ENCODE data around the gene GPRC6A. TPM values are rescaled to one million over a fixed set of nuclear protein-coding genes. Genes with fewer than 3 reads are reported as not detected.

GPRC6A gene, protein sequence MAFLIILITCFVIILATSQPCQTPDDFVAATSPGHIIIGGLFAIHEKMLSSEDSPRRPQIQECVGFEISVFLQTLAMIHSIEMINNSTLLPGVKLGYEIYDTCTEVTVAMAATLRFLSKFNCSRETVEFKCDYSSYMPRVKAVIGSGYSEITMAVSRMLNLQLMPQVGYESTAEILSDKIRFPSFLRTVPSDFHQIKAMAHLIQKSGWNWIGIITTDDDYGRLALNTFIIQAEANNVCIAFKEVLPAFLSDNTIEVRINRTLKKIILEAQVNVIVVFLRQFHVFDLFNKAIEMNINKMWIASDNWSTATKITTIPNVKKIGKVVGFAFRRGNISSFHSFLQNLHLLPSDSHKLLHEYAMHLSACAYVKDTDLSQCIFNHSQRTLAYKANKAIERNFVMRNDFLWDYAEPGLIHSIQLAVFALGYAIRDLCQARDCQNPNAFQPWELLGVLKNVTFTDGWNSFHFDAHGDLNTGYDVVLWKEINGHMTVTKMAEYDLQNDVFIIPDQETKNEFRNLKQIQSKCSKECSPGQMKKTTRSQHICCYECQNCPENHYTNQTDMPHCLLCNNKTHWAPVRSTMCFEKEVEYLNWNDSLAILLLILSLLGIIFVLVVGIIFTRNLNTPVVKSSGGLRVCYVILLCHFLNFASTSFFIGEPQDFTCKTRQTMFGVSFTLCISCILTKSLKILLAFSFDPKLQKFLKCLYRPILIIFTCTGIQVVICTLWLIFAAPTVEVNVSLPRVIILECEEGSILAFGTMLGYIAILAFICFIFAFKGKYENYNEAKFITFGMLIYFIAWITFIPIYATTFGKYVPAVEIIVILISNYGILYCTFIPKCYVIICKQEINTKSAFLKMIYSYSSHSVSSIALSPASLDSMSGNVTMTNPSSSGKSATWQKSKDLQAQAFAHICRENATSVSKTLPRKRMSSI
- not detected for total RNA-seq

DNA sequence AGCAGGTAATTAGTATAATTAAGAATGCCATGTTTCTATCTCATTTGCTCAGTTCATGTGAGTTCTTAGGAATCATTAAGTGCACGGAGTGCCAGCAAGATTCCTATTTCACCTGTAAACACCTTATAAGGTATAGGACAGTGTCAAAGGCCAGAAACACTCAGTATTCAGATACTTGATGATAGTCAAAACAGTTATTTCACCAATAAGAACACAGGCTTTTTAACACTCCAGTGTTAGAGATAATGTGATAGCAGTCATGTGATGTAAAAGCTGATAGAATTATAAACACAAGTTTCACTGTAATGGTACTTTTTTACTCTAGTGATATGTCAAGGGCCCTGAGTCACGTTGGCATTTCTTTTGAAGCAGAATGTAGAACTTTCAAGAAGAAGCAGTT lies at the start of gene GPRC6A:
Gene GPRC6A, minus strand, starts transcription at position 101 of the 400 bp plus-strand sequence. Its CDS starts 70 bp downstream, at position 31.
- ChIA-PET POLR2A (no interaction called here), CTCF (no interaction called here)
- Mint-ChIP-seq H3K27me3 (ENCODE audit: low read depth) (peaks cover 5% of the 10 kb centered on the region), H3K36me3 (ENCODE audit: low read depth) (no peaks in the 10 kb centered on the region), H3K27ac (no peak within 1 kb of the TSS), H3K4me1 (ENCODE audit: low read depth) (no peaks in the 10 kb centered on the region), H3K4me3 (no peak within 1 kb of the TSS), H3K9me3 (ENCODE audit: insufficient read depth) (no peaks in the 10 kb centered on the region)
- DNase-seq = no peak
- no peak for ATAC-seq

DNA sequence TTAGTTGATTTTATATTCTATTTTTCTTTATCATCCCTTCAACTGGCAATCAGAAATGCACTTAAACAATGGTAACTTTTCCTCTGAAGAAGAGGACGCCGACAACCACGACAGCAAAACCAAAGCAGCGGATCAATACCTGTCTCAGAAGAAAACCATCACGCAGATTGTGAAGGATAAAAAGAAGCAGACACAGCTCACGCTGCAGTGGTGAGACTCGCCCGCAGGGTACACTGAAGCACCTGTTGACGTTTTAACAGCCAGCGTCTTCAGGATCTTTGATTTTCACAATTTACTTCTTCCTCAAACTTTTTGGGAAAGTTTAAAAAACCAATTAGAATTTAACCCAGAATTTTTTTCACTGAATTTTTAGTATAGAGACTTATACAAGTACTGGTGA lies 48.9 kb upstream of the GPRC6A start:
- no peak for DNase-seq
- H3K27ac Mint-ChIP-seq = no peak overlapping the region
- peak; percentile 39 for ATAC-seq
- no peaks in the 10 kb centered on the region for H3K9me3 Mint-ChIP-seq (ENCODE audit: insufficient read depth)
- peaks cover 26% of the 10 kb centered on the region for H3K27me3 Mint-ChIP-seq (ENCODE audit: low read depth)
- H3K4me3 Mint-ChIP-seq = no peak overlapping the region
- ChIA-PET POLR2A (no interaction called here), CTCF (no interaction called here)
- H3K36me3 Mint-ChIP-seq (ENCODE audit: low read depth) = no peaks in the 10 kb centered on the region
- H3K4me1 Mint-ChIP-seq (ENCODE audit: low read depth) = peaks cover 8% of the 10 kb centered on the region

DNA sequence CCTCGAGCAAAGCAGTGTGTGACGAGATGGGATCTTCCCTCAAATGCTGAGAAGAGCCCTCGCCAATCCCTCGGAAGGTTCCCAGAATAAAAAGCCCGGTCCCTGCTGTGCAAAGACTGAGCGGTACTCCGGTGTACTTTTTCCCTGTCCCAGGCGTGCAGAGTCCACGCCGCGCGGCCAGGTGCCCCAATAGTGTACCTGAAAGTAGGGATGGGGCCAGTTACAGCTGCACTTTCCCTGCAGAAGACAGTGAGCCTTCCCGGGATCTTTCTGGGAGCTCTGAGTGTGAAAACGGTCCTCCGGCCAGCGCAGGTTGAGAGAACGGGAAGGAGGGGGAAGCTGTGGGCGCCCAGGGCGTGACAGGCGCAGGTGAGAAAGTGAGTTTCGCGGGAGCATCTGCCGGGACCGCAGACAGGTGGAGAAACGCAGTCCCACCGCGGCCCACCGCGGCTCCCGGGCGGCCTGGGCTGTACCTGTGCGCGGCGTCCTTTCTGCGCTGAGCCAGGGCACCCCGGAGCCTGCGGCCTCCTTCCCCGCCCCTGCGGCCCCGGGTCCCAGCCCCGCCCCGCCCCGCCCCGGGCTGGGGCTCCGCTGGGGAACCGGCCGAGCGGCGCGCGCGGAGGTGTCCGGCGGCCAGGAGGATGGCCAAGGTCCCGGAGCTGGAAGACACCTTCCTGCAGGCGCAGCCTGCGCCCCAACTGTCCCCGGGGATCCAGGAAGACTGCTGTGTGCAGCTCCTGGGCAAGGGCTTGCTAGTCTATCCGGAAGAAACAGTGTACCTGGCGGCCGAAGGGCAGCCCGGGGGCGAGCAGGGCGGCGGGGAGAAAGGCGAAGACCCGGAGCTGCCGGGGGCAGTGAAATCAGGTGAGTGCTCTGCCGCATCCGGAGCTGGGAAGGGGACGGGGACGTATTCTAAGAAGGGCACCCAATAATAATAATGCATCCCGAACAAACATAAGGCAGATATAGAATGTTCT lies 48.0 kb upstream of the GPRC6A start, which contains the start of gene RFX6:
Gene RFX6, plus strand, starts transcription at position 608 of the 977 bp plus-strand sequence. Its CDS starts 34 bp downstream, at position 642.
- H3K36me3 Mint-ChIP-seq (ENCODE audit: low read depth) = no peaks in the 10 kb centered on the region
- peaks cover 26% of the 10 kb centered on the region for H3K27me3 Mint-ChIP-seq (ENCODE audit: low read depth)
- H3K9me3 Mint-ChIP-seq (ENCODE audit: insufficient read depth) = no peaks in the 10 kb centered on the region
- no peak within 1 kb of the TSS for H3K4me3 Mint-ChIP-seq
- H3K4me1 Mint-ChIP-seq (ENCODE audit: low read depth) = peaks cover 8% of the 10 kb centered on the region
- ChIA-PET CTCF (no interaction called here), POLR2A (no interaction called here)
- peak; percentile 33 for ATAC-seq
- DNase-seq = no peak
- H3K27ac Mint-ChIP-seq = no peak within 1 kb of the TSS

DNA sequence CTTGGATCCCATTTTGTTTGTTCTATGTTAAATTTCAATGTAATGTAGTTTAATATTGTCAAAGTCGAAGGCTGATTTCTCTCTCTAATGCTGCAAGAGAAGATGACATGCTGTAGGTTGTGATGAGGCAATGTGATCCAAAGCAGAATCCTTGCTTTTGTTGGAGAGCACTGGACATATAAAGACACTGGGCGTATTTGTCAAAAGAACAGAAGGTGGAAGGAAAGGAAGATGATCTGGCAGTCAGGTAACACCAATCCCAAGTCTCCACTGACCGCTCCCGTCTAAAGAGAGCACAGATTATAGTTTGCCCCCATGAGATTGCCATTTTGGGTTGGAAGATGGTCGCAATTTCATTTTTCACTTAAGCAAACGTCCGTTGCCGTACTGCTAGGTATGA lies 47.2 kb upstream of the GPRC6A start:
- ChIA-PET POLR2A (no interaction called here), CTCF (no interaction called here)
- DNase-seq (no peak), ATAC-seq (no peak)
- no peaks in the 10 kb centered on the region for H3K36me3 Mint-ChIP-seq (ENCODE audit: low read depth)
- H3K9me3 Mint-ChIP-seq (ENCODE audit: insufficient read depth) = no peaks in the 10 kb centered on the region
- H3K27ac Mint-ChIP-seq = no peak overlapping the region
- peaks cover 26% of the 10 kb centered on the region for H3K27me3 Mint-ChIP-seq (ENCODE audit: low read depth)
- H3K4me1 Mint-ChIP-seq (ENCODE audit: low read depth) = peaks cover 8% of the 10 kb centered on the region
- H3K4me3 Mint-ChIP-seq = no peak overlapping the region

DNA sequence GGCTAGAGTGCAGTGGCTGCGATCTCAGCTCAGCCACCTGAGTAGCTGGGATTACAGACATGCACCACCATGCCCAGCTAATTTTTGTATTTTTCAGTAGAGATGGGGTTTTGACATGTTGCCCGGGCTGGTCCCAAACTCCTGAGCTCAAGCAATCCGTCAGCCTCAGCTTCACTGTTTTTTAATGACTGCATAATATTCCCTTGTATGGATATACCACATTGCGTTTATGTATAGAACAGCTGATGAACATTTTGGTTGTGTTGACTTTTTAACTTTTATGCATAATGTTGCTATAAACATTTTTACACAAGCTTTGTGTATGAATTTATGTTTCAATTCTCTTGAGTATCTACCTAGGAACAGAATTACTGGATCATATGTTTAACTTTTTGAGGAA lies 43.9 kb upstream of the GPRC6A start:
- ATAC-seq (no peak), DNase-seq (no peak)
- POLR2A ChIA-PET = no interaction called here
- Mint-ChIP-seq H3K4me1 (ENCODE audit: low read depth) (peaks cover 8% of the 10 kb centered on the region), H3K9me3 (ENCODE audit: insufficient read depth) (no peaks in the 10 kb centered on the region), H3K36me3 (ENCODE audit: low read depth) (no peaks in the 10 kb centered on the region), H3K27ac (no peak overlapping the region), H3K27me3 (ENCODE audit: low read depth) (peaks cover 29% of the 10 kb centered on the region), H3K4me3 (no peak overlapping the region)
- CTCF ChIA-PET = no interaction called here

DNA sequence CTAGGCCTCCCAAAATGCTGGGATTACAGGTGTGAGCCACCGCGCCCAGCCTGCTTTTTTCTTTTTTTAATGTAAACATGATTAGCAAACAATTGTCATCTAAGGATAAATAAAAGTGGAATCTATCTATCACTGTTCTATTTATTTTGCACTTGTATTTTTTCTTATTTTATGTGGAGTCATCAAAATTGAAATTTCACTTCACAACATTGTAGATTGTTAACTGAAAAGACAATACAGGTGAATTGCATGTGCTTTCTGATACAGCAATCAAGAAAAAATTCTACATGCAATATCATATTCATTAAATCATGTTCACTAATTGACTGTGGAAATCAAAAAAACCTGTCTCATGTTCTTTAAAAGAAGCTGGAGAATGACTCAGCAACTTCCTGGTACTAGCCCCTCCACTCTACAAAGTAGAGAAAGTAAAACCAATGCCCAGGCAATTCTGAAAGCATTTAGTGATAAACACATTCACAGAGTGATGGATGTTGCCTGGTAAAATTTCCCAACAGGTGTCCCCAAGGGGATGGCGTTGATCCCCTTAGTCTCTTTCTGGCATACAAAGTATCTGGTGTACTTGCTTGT lies 37.5 kb upstream of the GPRC6A start:
- H3K27me3 Mint-ChIP-seq (ENCODE audit: low read depth) = peaks cover 8% of the 10 kb centered on the region
- no peak overlapping the region for H3K27ac Mint-ChIP-seq
- ChIA-PET CTCF (no interaction called here), POLR2A (interaction anchor here (0.6 kb wide), 1 partner anchor 203 kb away, joined by 3 read pairs; no protein-coding TSS in a partner anchor)
- no peaks in the 10 kb centered on the region for H3K9me3 Mint-ChIP-seq (ENCODE audit: insufficient read depth)
- no peaks in the 10 kb centered on the region for H3K36me3 Mint-ChIP-seq (ENCODE audit: low read depth)
- H3K4me1 Mint-ChIP-seq (ENCODE audit: low read depth) = no peaks in the 10 kb centered on the region
- ATAC-seq = no peak
- H3K4me3 Mint-ChIP-seq = no peak overlapping the region
- no peak for DNase-seq

DNA sequence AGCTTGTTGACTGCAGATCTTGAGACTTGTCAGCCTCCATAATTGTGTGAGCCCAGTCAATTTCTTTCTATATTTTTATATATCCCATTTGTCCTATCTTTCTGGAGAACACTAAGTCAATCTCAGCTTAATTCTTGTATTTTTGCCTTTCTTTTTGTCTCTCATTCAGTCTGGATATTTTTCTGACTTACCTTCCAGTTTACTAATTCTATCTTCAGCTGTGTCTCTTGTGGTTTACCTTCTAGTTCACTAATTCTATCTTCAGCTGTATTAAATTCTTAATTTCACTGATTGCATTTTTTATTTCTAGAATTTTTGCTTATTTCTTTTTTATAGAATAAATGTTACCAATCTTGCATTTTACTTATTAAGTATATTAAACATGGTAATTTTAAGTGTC lies 30.4 kb upstream of the GPRC6A start:
- H3K4me3 Mint-ChIP-seq = no peak overlapping the region
- CTCF ChIA-PET = no interaction called here

DNA sequence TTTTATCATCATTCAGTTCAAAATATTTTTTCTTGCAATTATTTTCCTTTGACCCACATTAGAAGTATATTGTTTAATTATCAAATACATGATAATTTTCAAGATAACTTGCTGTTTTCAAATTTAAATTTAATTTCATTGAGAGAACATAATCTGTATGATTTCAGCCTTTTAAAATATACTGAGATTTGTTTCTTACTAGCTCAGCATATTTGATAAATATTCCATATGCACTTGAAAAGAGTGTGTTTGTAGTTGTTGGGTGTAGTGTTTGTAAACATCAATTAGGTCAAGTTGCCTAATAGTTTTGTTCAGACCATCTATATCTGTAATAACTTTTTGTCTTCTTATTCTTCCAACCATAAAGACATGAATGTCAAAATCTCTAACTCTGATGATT lies 29.2 kb upstream of the GPRC6A start:
- no peak for DNase-seq
- POLR2A ChIA-PET = no interaction called here
- H3K9me3 Mint-ChIP-seq (ENCODE audit: insufficient read depth) = peaks cover 11% of the 10 kb centered on the region
- no peaks in the 10 kb centered on the region for H3K27me3 Mint-ChIP-seq (ENCODE audit: low read depth)
- no peak for ATAC-seq
- H3K4me3 Mint-ChIP-seq = no peak overlapping the region
- CTCF ChIA-PET = interaction anchor here (1.6 kb wide), 1 partner anchor 10 kb away, joined by 3 read pairs; no protein-coding TSS in a partner anchor
- H3K36me3 Mint-ChIP-seq (ENCODE audit: low read depth) = no peaks in the 10 kb centered on the region
- H3K27ac Mint-ChIP-seq = no peak overlapping the region
- no peaks in the 10 kb centered on the region for H3K4me1 Mint-ChIP-seq (ENCODE audit: low read depth)

More for the DNA sequence above, 30.4 kb upstream of the GPRC6A start:
- Mint-ChIP-seq H3K4me1 (ENCODE audit: low read depth) (no peaks in the 10 kb centered on the region), H3K9me3 (ENCODE audit: insufficient read depth) (peaks cover 11% of the 10 kb centered on the region), H3K27ac (no peak overlapping the region), H3K36me3 (ENCODE audit: low read depth) (no peaks in the 10 kb centered on the region), H3K27me3 (ENCODE audit: low read depth) (no peaks in the 10 kb centered on the region)
- ATAC-seq = no peak
- POLR2A ChIA-PET = no interaction called here
- DNase-seq = no peak

DNA sequence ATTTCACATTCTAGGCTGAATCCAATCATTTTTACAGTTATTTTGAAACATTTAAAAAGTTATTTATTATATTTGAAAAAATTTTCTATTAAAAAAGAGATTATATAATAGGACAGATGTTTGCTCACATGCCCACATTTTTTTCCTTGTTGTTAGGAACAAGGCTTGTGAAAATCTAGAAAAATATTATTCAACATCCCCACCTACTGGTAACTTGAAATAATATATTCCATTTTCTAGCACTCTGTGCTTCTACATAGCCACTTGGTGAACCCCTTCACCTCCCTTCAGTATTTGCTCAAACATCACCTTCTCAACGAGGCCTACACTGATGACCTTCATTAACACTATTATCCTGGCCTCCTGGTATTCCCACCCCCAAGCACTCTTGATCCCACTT lies 18.3 kb upstream of the GPRC6A start:
- H3K9me3 Mint-ChIP-seq (ENCODE audit: insufficient read depth) = no peaks in the 10 kb centered on the region
- ChIA-PET POLR2A (no interaction called here), CTCF (interaction anchor here (1.0 kb wide), 1 partner anchor 10 kb away, joined by 3 read pairs; no protein-coding TSS in a partner anchor)
- DNase-seq (no peak), ATAC-seq (no peak)
- H3K4me1 Mint-ChIP-seq (ENCODE audit: low read depth) = no peaks in the 10 kb centered on the region
- no peaks in the 10 kb centered on the region for H3K36me3 Mint-ChIP-seq (ENCODE audit: low read depth)
- H3K27me3 Mint-ChIP-seq (ENCODE audit: low read depth) = peaks cover 2% of the 10 kb centered on the region
- H3K27ac Mint-ChIP-seq = no peak overlapping the region
- H3K4me3 Mint-ChIP-seq = no peak overlapping the region

DNA sequence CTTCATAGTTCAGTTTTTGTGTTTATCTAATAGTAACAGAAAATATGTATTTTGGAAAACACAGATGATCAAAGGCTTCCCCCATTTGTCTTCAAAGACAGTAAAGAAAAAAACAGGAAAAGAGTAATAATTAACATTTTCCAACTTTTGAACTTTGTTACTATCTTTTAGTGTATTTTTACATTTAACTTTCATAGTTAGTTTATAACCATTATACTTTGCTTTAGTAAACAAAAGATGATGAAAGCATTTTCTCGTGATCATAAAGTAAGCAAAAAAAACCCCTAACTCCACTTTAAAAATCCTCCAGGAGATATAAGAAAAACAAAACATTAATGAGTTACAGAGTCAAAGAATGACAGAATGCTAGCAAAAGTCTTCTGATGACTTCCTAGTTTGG lies 13.6 kb upstream of the GPRC6A start:
- no peak overlapping the region for H3K27ac Mint-ChIP-seq
- no peaks in the 10 kb centered on the region for H3K36me3 Mint-ChIP-seq (ENCODE audit: low read depth)
- DNase-seq = no peak
- no peaks in the 10 kb centered on the region for H3K9me3 Mint-ChIP-seq (ENCODE audit: insufficient read depth)
- CTCF ChIA-PET = no interaction called here
- no peaks in the 10 kb centered on the region for H3K27me3 Mint-ChIP-seq (ENCODE audit: low read depth)
- no peak for ATAC-seq
- POLR2A ChIA-PET = no interaction called here
- H3K4me1 Mint-ChIP-seq (ENCODE audit: low read depth) = no peaks in the 10 kb centered on the region
- H3K4me3 Mint-ChIP-seq = no peak overlapping the region

DNA sequence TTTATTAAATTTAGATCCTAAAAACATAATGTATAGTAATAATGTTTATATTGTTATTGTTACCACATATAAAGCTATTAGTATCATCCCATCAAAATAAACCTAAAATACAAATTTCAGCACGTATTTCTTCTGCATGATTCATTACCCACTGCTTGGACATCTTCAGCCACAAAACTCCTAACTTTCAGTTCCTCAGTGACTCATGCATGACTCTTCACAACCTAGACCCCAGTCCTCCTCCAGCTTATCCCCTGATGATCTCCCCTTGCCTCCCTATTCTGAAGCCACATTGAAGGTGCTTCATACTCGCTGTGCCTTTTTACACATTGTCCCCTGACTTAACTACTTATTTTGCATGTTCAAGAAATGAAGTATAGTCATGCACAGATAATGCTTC lies 11.2 kb upstream of the GPRC6A start:
- CTCF ChIA-PET = no interaction called here
- H3K27me3 Mint-ChIP-seq (ENCODE audit: low read depth) = no peaks in the 10 kb centered on the region
- H3K4me1 Mint-ChIP-seq (ENCODE audit: low read depth) = no peaks in the 10 kb centered on the region
- POLR2A ChIA-PET = no interaction called here
- DNase-seq (no peak), ATAC-seq (no peak)
- no peak overlapping the region for H3K27ac Mint-ChIP-seq
- H3K9me3 Mint-ChIP-seq (ENCODE audit: insufficient read depth) = no peaks in the 10 kb centered on the region
- H3K36me3 Mint-ChIP-seq (ENCODE audit: low read depth) = no peaks in the 10 kb centered on the region
- H3K4me3 Mint-ChIP-seq = no peak overlapping the region

Measured in activated CD8-positive, alpha-beta T cell treated with anti-CD3 and anti-CD28 coated beads, Interleukin-2, amount 10 ng/mL, durations not matched to agents 7 days and 5 days (primary cell).